SK-N-SH treated with all-trans-retinoic acid at 6 μM for 48 hours (cell line): ENCODE measurements around the gene PSMB7.

ENCODE experiments used
- ATAC-seq: fragments of 200-7000 bp; cut with Tn5 transposase; 3 replicates; pipeline ENCODE4 v1.9.1; 2020; ENCODE audit warnings: mild to moderate bottlenecking, moderate library complexity
- ARNTL ChIP-seq: fragments of 450-650 bp; formaldehyde crosslinking; IDR thresholded peaks from 2 replicates; pipeline ENCODE4 v1.5.0; 2020; ENCODE audit warnings: low read depth, mild to moderate bottlenecking, moderate library complexity, borderline replicate concordance
- BACH2 ChIP-seq: fragments of 250-450 bp; sonication (Bioruptor Pico); IDR thresholded peaks from 2 replicates; pipeline ENCODE4 v1.9.0; 2021; ENCODE audit warnings: mild to moderate bottlenecking, borderline replicate concordance
- CREB5 ChIP-seq: fragments of 250-450 bp; sonication (Bioruptor Pico); IDR thresholded peaks from 2 replicates; pipeline ENCODE4 v1.5.1; 2020; ENCODE audit warnings: low read depth, mild to moderate bottlenecking, moderate library complexity
- CSDC2 ChIP-seq: fragments of 250-450 bp; sonication (Bioruptor Pico); IDR thresholded peaks from 2 replicates; pipeline ENCODE4 v1.5.0; 2020; ENCODE audit warnings: mild to moderate bottlenecking, moderate library complexity
- CSRNP3 ChIP-seq: fragments of 250-450 bp; sonication (Bioruptor Pico); IDR thresholded peaks from 2 replicates; pipeline ENCODE4 v1.5.1; 2021; ENCODE audit warnings: mild to moderate bottlenecking, moderate library complexity
- ESRRG ChIP-seq: fragments of 250-450 bp; sonication (Bioruptor Pico); IDR thresholded peaks from 2 replicates; pipeline ENCODE4 v1.6.1; 2021; ENCODE audit warnings: mild to moderate bottlenecking
- GLIS3 ChIP-seq: fragments of 250-450 bp; sonication (Bioruptor Pico); IDR thresholded peaks from 2 replicates; pipeline ENCODE4 v1.5.0; 2020; ENCODE audit warnings: mild to moderate bottlenecking, moderate library complexity
- ISL1 ChIP-seq: fragments of 250-450 bp; sonication (Bioruptor Pico); IDR thresholded peaks from 2 replicates; pipeline ENCODE4 v2.1.2; 2022; ENCODE audit warnings: mild to moderate bottlenecking, moderate library complexity
- OSR1 ChIP-seq: fragments of 250-450 bp; sonication (Bioruptor Pico); IDR thresholded peaks from 2 replicates; pipeline ENCODE4 v1.8.0; 2022; ENCODE audit warnings: moderate library complexity, mild to moderate bottlenecking, inconsistent platforms
- PATZ1 ChIP-seq: fragments of 250-450 bp; sonication (Bioruptor Pico); IDR thresholded peaks from 2 replicates; pipeline ENCODE4 v1.8.0; 2020; ENCODE audit warnings: mild to moderate bottlenecking, moderate library complexity, borderline replicate concordance
- POU6F1 ChIP-seq: fragments of 250-450 bp; sonication (Bioruptor Pico); IDR thresholded peaks from 2 replicates; pipeline ENCODE4 v1.8.0; 2021; ENCODE audit warnings: low read depth, mild to moderate bottlenecking, moderate library complexity, borderline replicate concordance
- PPARA ChIP-seq: fragments of 250-450 bp; sonication (Bioruptor Pico); IDR thresholded peaks from 2 replicates; pipeline ENCODE4 v1.5.0; 2020; ENCODE audit warnings: mild to moderate bottlenecking, borderline replicate concordance
- RARB ChIP-seq: fragments of 250-450 bp; sonication (Bioruptor Pico); IDR thresholded peaks from 2 replicates; pipeline ENCODE4 v1.8.0; 2021; ENCODE audit warnings: mild to moderate bottlenecking, moderate library complexity
- SNAI2 ChIP-seq: fragments of 250-450 bp; sonication (Bioruptor Pico); IDR thresholded peaks from 2 replicates; pipeline ENCODE4 v1.5.0; 2020; ENCODE audit warnings: mild to moderate bottlenecking, moderate library complexity
- TCF4 ChIP-seq: fragments of 250-450 bp; sonication (Bioruptor Pico); IDR thresholded peaks from 2 replicates; pipeline ENCODE4 v1.8.0; 2021; ENCODE audit warnings: mild to moderate bottlenecking, moderate library complexity, borderline replicate concordance
- TOX ChIP-seq: fragments of 250-450 bp; sonication (Bioruptor Pico); IDR thresholded peaks from 2 replicates; pipeline ENCODE4 v1.8.0; 2021; ENCODE audit warnings: mild to moderate bottlenecking, moderate library complexity, borderline replicate concordance
- TSHZ2 ChIP-seq: fragments of 250-450 bp; sonication (Bioruptor Pico); IDR thresholded peaks from 2 replicates; pipeline ENCODE4 v1.5.0; 2020; ENCODE audit warnings: mild to moderate bottlenecking, moderate library complexity
- ZC3H10 ChIP-seq: fragments of 250-450 bp; sonication (Bioruptor Pico); IDR thresholded peaks from 2 replicates; pipeline ENCODE4 v1.5.1; 2021; ENCODE audit warnings: mild to moderate bottlenecking, moderate library complexity
- ZFP3 ChIP-seq: fragments of 250-450 bp; sonication (Bioruptor Pico); IDR thresholded peaks from 2 replicates; pipeline ENCODE4 v1.5.0; 2020; ENCODE audit warnings: mild to moderate bottlenecking, moderate library complexity
- ZFP30 ChIP-seq: fragments of 450-650 bp; formaldehyde crosslinking; IDR thresholded peaks from 2 replicates; pipeline ENCODE4 v1.5.0; 2022; ENCODE audit warnings: mild to moderate bottlenecking, moderate library complexity
- ZNF565 ChIP-seq: fragments of 450-650 bp; formaldehyde crosslinking; conservative IDR thresholded peaks from 2 replicates; pipeline ENCODE4 v1.5.0; 2020; ENCODE audit warnings: low read depth, mild to moderate bottlenecking, moderate library complexity
- ZNF70 ChIP-seq: fragments of 450-650 bp; formaldehyde crosslinking; IDR thresholded peaks from 2 replicates; pipeline ENCODE4 v1.5.0; 2020; ENCODE audit warnings: mild to moderate bottlenecking, moderate library complexity
- ZNF8 ChIP-seq: fragments of 450-650 bp; formaldehyde crosslinking; IDR thresholded peaks from 2 replicates; pipeline ENCODE4 v1.5.0; 2020; ENCODE audit warnings: mild to moderate bottlenecking, moderate library complexity

Gene PSMB7

GRCh38 chr9:124454296-124454695, 39.1 kb upstream of the PSMB7 start:
- TF ChIP-seq ZFP30 (CRISPR knock-in tag) (no peak), BACH2 (no peak), CSRNP3 (CRISPR knock-in tag) (no peak), ESRRG (CRISPR knock-in tag) (no peak), TOX (CRISPR knock-in tag) (no peak)
- ATAC-seq = no peak

GRCh38 chr9:124453586-124454191, 38.4 kb upstream of the PSMB7 start:
- no peak for ATAC-seq
- TF ChIP-seq ZNF70 (CRISPR knock-in tag) (no peak), GLIS3 (no peak), ESRRG (CRISPR knock-in tag) (no peak), POU6F1 (CRISPR knock-in tag) (no peak), ZNF565 (CRISPR knock-in tag) (no peak), ZC3H10 (no peak), BACH2 (no peak), CSDC2 (CRISPR knock-in tag) (no peak), TCF4 (CRISPR knock-in tag) (no peak), CREB5 (CRISPR knock-in tag) (no peak), PATZ1 (CRISPR knock-in tag) (no peak), ARNTL (CRISPR knock-in tag) (no peak), RARB (no peak), OSR1 (CRISPR knock-in tag) (no peak), TOX (CRISPR knock-in tag) (no peak), ISL1 (no peak), CSRNP3 (CRISPR knock-in tag) (no peak), PPARA (no peak), ZNF8 (CRISPR knock-in tag) (no peak), ZFP3 (CRISPR knock-in tag) (no peak)

GRCh38 chr9:124452841-124453585, 37.8 kb upstream of the PSMB7 start:
- no peak for ATAC-seq

More at GRCh38 chr9:124452841-124453585, 37.8 kb upstream of the PSMB7 start:
- TF ChIP-seq ARNTL (CRISPR knock-in tag) (no peak), GLIS3 (no peak), OSR1 (CRISPR knock-in tag) (no peak), ISL1 (no peak), SNAI2 (CRISPR knock-in tag) (no peak), BACH2 (no peak), ZC3H10 (no peak), TSHZ2 (CRISPR knock-in tag) (no peak), ESRRG (CRISPR knock-in tag) (no peak), TOX (CRISPR knock-in tag) (no peak)
